GM18858 (cell line): Measurements from ENCODE around the gene CCDC127.

Experiments
- ATAC-seq: cut with Tn5 transposase; IDR thresholded peaks from one replicate; pipeline ENCODE4 v1.9.1; 2021; ENCODE audit not compliant: unreplicated experiment

Gene CCDC127

DNA sequence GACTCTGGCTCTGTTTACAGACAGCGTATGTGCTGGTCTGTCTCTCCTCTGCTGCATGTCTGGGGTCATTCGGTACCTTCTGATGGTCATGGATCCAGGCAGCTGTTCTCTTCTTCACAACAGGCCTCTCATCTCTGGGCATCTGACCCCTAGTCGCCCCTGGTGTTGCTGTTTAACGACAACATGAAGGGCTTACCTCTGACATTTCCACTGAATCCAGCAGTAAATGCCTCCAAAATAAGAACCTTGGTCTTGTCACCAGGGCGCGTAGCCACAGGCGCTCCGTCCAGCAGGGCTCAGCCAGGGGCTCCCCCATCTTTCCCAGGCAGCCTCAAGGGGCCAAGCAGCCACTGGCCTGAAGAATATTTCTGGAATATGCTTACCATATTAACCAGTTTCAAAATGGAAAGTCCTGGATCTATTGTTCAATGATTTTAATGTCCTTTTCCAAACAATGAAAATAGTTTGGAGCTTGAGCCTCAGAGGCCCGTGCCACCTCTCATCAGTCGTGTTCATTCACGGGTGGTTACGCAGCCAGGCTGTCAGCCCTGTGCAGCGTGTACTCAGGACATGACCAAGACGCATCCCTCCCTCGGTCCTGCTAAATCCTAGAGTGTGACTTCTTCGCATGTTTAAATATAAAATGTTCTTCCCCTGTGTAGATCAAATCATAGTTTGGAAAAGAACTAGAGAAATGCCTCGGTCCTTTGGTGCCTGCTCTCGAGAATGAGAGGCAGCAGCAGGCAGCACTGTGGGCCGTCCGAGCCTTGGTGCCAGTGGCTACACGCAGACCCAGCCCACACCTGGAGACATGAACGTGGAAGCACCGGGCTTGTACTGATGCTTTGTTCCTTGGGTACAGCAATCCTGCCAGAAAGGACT lies 56.8 kb downstream of the CCDC127 start:
- no peak for ATAC-seq

GRCh38 chr5:160173-160510 lies 57.8 kb downstream of the CCDC127 start:
- no peak for ATAC-seq

GRCh38 chr5:159448-160172 lies 58.3 kb downstream of the CCDC127 start:
- no peak for ATAC-seq

DNA sequence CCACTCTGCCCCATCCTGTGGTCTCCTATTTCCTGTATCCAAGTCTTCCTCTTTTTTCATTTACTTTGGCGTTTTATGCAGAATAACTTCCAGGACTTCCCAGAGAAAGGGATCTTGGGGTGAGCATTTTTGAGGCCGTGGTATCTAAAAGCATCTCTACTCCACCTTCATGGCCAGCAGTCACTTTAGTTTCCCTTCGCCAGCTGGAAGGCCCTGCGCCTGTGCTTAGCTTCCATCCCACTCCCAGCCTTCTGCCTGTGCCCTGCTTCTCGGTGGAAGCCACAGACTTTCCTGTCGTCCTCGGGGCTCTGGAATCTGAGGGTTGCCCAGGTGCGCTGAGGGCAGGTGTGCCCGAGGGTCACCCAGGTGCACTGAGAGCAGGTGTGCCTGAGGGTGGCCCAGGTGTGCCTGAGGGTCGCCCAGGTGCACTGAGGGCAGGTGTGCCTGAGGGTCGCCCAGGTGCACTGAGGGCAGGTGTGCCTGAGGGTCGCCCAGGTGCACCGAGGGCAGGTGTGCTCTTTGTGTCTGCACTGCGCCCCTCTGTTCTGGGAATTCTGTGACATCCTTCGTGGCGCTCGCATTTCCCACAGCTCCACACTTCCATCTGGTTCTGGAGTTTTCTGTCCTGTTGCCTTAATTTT lies 59.0 kb downstream of the CCDC127 start:
- no peak for ATAC-seq

- ATAC-seq, result no peak
Observed at GRCh38 chr5:157801-158200, 60.2 kb downstream of the CCDC127 start.

DNA sequence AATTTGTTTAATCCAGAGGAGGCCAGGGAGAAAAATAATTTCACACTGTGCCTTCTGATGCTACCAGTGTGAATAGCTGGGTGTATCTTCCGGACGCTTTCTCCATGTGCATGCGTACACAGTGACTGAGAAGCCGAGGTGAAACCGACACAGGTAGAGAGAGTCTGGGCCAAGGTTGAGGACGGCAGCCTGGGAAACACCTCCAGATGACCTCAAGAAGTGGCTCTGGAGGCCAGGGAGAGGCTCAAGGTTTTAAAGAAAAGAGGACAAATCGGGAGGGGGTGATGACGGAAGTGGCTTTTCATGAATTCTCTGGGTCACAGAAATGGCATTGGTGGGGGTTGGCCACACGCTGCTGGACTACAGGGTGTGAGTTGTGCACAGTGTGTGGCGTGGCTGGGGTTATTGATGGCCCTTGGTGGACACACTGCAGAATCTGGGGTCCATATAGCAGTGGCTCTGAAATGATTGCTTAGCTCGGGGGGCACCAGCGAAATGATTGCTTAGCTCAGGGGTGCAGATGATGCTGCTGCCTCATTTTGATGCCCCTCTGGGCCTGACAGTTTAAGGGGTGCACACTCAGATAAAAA lies 60.7 kb downstream of the CCDC127 start:
- ATAC-seq, result no peak

GRCh38 chr5:156411-157072 lies 61.4 kb downstream of the CCDC127 start:
- no peak for ATAC-seq

DNA sequence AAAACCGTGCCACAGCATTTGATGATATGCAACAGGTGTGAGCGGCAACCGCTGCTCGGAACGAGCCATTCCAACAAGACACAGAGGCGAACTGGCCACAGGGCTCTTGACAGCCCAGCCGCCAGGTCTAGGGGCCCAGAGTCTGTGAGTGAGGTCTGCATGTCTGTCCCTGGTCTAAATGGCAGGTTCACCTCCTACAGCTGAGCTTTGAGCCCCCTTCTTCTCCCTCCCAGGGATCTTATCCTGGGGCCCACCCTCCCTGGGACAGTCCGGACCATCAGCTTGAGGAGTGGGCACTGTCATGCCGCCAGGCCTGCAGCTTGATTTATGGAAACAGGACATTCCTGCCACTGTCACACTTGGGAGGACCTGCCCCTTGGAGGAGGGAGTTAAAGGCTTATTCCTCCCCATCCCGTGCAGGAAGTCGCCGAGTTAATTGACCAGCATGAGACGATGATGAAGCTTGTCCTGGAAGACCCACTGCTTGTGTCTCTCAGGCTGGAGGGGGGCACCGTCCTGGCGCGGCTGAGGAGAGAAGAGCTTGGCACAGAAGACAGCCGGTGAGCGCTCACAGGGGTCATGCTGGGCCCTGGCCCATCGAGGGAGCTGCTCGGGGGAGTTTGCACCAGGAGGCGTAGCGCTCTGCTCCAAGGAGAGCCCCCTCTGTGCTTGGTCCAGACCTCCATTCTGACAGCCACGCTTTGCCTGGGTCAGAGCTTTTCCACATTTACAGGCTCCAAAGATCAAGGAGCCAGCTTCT lies 62.1 kb downstream of the CCDC127 start:
- ATAC-seq, result no peak

- no peak for ATAC-seq
Observed at GRCh38 chr5:154826-155225, 63.1 kb downstream of the CCDC127 start.

GRCh38 chr5:154236-154635 lies 63.7 kb downstream of the CCDC127 start:
- ATAC-seq, result no peak

DNA sequence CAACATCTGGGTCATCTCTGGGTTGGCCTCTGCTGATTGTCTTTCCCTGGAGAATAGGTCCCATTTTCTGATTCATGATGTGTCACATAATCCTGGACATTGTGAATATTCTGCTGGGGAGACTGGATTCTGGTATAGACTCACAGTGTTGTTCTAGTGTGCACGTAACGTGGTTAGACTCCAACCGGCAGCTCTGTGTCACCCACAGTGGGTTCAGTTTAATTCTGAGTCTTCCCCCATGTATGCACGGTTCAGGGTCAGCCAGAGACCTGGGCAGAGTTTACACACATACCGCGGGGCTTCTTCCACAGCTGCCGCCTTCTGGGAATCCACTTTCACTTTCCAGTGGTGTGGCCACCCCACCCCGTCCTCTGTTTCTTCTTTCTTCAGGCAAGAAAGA lies 64.7 kb downstream of the CCDC127 start:
- ATAC-seq, result no peak

DNA sequence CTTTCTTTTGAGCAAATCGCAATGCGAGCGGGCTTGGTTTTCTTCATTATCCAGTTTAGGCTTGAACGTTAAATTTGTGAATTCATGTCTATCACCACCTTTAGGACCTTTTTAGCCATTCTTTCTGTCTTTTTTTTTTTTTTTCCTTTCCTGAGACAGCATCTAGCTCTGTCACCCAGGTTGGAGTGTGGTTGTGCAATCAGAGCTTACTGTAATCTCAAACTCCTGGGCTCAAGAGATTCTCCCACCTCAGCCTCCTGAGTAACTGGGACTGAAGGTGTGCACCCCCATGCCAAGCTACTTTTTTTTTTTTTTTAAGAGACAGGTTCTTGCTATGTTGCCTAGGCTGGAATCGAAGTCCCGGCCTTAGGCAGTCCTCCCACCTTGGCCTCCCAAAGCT lies 65.9 kb downstream of the CCDC127 start:
- no peak for ATAC-seq

DNA sequence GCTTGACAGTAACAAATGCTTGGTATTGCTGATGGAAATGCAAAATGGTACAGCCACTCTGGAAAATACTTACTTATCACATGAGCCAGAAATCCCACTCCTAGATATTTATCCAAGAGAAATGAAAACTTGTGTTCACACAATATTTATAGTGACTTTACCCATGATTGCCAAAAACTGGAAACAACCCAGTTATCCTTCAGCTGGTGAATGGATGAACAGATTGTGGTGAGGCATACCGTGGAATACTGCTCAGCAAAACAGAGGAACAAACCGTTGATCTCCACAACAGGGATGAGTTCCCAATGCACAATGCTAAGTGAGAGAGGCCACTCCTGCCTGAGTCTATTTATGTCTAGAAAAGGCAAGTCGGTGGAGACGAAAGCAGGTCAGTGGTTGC lies 67.2 kb downstream of the CCDC127 start:
- no peak for ATAC-seq

- no peak for ATAC-seq
Observed at GRCh38 chr5:149745-150485, 68.0 kb downstream of the CCDC127 start.

- no peak for ATAC-seq
Observed at GRCh38 chr5:147751-148150, 70.2 kb downstream of the CCDC127 start.
